Measurements from ENCODE around the gene RHOU. TPM values are rescaled to one million over a fixed set of nuclear protein-coding genes. Genes with fewer than 3 reads are reported as not detected.
"Not testable (repeated sequence)": the region's sequence is repeated elsewhere in the genome, so short reads cannot be mapped to it uniquely, and the experiment has no call there.

Gene RHOU
- 46.1 TPM for total RNA-seq

DNA sequence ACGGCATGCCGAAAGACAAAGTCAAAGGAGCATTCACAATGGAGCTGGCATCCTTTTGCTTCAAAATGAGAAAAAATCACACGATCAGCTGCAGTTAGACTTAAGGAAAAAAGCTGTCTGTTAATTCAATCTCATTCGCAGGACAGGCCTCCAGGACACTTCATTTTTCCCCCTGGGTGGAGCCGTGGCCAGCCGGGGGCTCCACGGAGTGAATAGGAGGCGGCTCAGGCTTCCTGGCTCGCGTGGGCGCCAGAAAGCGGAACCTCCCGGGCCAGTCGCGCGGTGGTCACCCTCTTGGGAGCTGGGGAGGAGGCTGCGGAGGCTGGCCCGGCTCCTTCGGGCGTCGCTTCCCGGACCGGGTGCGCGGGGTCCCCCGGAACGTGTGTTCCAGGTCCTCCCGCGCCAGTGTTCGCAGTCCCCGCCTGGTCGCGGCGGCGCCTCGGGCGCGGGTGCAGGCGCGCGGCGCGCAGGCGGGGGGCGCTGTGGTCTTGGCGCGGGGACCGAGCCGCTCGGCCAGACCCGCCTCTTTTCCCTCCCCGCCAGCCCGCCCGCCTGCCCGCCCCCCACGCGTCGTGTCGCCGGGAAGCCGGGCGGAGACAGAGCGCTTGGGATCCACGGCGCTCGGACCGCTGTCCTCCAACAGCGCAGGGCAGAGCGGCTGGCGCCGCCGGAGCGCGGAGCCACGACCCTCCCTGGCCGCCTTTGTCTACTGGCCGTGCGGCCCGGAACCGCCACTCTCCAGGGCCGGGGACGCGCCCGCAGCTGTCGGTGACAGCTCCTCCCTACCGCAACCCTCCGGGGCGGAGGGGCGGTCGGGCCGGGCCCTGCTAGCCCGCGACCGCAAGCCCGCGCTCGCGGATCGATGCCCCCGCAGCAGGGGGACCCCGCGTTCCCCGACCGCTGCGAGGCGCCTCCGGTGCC, at the start of gene RHOU:
Gene RHOU (plus strand): TSS at position 599 of the 921 bp plus-strand sequence. CDS start 264 bp downstream, at position 863.
- DNase-seq (ENCODE audit: low spot score in 2 of 2), result peak; percentile 86 to 92
- no peak for FAIRE-seq

DNA sequence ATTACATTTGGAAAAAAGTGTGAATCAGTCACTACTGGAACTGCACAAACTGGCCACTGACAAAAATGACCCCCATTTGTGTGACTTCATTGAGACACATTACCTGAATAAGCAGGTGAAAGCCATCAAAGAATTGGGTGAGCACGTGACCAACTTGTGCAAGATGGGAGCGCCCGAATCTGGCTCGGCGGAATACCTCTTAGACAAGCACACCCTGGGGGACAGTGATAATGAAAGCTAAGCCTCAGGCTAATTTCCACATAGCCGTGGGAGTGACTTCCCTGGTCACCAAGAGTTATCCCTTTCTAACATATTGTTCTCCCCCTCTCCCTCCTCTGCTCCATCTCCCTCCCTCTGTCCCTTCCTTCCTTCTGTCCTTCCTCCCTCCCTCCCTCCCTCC, 47.7 kb upstream of the RHOU start:
- FAIRE-seq, result no peak
- no peak for DNase-seq (ENCODE audit: low spot score in 2 of 2)

GRCh38 chr1:228689255-228689654, 46.0 kb upstream of the RHOU start:
- DNase-seq (ENCODE audit: low spot score in 2 of 2) (no peak), FAIRE-seq (no peak)

GRCh38 chr1:228691211-228691610, 44.1 kb upstream of the RHOU start:
- no peak for DNase-seq (ENCODE audit: low spot score in 2 of 2)
- FAIRE-seq, result no peak

GRCh38 chr1:228691926-228692325, 43.4 kb upstream of the RHOU start:
- FAIRE-seq (no peak), DNase-seq (ENCODE audit: low spot score in 2 of 2) (peak in 1 of 2 donors; percentile 34)

GRCh38 chr1:228694447-228694846, 40.8 kb upstream of the RHOU start:
- not testable (repeated sequence) for DNase-seq (ENCODE audit: low spot score in 2 of 2); FAIRE-seq

- no peak for DNase-seq (ENCODE audit: low spot score in 2 of 2)
- FAIRE-seq, result no peak
Observed at GRCh38 chr1:228695015-228695955, 40.0 kb upstream of the RHOU start.

DNA sequence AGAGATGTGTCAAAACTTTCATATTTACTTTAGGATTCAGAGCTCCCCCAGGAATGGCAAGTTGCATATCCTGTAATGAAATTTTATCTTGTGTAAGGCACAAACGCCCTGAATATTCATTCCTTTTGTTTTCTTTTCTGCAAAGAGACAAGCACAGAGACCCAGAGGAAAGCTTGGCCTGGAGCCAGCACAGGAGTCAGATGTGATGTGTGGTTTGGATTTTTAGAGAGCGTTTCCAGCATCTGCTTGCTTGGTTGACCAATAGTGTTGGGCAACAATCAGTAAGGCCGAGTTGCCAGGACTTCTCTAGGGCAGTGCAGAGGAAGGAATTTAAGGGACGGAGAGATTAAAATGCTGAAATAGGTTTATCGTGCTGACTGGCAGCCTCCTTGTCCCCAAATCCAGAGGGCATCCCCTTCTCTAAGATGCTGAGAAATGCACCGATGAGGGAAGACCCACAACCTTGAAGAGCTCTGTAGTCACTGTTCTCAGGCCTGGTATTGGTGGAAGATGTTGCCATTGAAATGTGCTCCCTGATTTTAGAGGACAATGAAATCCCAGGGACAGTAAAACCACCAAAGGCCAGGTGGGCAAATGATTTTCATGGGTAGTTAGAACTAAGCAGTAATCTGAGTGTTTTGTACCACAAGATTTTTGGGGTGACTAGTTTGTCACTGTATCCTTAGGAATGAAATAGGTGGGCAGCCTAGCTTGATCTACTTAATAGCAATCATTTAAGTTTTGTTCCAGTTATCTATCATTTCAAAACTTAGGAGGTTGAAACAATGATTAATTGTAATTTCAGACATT, 37.9 kb upstream of the RHOU start:
- DNase-seq (ENCODE audit: low spot score in 2 of 2) (no peak), FAIRE-seq (no peak)

- no peak for DNase-seq (ENCODE audit: low spot score in 2 of 2)
- FAIRE-seq, result no peak
Observed at GRCh38 chr1:228698017-228698329, 37.3 kb upstream of the RHOU start.

DNA sequence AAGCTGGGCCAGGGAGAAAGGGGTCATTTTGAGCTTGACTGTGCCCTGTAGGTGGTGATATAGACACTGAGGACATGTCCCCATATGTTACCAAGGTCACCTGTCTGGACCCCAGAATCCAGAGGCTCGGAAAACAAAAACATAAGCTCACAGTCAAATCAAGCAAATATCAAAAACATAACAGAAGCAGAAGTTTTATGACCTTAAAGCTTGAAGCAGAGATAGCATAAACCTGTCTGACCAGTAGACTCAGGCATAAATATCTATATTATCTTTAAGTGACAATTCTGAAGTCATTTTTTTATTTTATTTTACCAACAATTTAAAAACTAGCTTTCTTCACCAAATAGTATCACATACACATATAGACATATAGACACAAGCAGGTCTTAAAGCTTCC, 32.8 kb upstream of the RHOU start:
- FAIRE-seq (no peak), DNase-seq (ENCODE audit: low spot score in 2 of 2) (no peak)

- FAIRE-seq (no peak), DNase-seq (ENCODE audit: low spot score in 2 of 2) (no peak)
Observed at GRCh38 chr1:228706305-228706704, 29.0 kb upstream of the RHOU start.

- FAIRE-seq (no peak), DNase-seq (ENCODE audit: low spot score in 2 of 2) (no peak)
Observed at GRCh38 chr1:228717081-228717480, 18.2 kb upstream of the RHOU start.

DNA sequence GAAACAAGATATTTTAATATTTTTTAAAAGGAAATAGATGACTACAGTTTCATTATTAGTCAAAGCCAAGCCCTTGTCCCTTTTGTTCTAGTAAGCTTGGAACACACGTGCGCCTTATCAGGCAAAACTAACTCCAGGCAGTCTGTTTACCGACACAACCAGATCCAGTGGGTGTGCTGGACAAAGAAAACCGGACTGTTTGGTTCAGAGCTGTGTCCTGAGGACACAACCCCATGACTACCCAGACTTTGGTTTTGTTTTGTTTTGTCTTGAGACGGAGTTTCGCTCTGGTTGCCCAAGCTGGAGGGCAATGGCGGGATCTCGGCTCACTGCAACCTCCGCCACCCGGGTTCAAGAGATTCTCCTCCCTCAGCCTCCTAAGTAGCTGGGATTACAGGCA, 13.9 kb upstream of the RHOU start:
- no peak for DNase-seq (ENCODE audit: low spot score in 2 of 2)
- no peak for FAIRE-seq

DNA sequence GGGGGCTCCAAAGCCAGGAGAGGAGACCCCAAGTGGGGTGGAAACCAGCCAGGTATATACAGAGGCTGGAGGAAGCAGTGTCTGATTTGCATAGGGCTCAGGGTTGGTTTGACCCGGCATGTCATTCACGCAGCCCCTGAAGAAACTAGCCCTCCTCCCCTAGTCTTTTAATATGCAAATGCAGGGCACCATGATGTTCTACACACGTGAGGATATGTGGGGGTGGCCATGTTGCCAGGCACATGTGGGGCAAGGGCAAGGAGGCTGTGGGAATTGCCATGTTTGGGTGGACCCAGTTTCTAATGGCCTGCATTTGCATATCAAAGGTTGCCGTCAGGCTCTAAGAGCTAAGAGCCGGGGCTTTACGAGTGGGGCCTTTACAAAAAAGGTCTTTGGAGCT, 12.0 kb upstream of the RHOU start:
- FAIRE-seq, result no peak
- no peak for DNase-seq (ENCODE audit: low spot score in 2 of 2)

GRCh38 chr1:228723921-228724320, 11.4 kb upstream of the RHOU start:
- no peak for DNase-seq (ENCODE audit: low spot score in 2 of 2)
- FAIRE-seq, result no peak

- no peak for DNase-seq (ENCODE audit: low spot score in 2 of 2)
- FAIRE-seq, result no peak
Observed at GRCh38 chr1:228725178-228725577, 10.1 kb upstream of the RHOU start.

- FAIRE-seq, result no peak
Observed at GRCh38 chr1:228727681-228728171, 7.6 kb upstream of the RHOU start.

DNA sequence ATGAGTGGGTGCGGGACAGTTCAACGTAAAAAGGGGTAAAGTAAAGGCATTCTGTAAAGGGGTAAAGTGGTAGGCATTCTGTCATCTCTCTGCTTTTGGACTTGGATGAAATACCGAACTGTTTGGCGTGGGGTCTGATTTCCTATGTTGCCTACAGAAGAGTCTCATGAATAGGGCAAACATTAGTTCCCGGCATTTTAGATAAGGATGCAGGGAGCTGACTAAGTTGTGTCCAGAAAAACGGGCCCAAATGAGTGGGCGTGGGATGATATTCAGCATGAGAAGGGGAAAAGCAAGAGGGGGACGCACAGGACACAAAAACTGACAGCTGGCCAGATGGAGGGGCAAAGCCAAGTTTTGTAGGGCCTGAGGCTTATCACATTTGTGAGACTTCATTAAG, 2.9 kb upstream of the RHOU start:
- DNase-seq (ENCODE audit: low spot score in 2 of 2) (no peak), FAIRE-seq (no peak)

More at GRCh38 chr1:228727681-228728171, 7.6 kb upstream of the RHOU start:
- no peak for DNase-seq (ENCODE audit: low spot score in 2 of 2)

DNA sequence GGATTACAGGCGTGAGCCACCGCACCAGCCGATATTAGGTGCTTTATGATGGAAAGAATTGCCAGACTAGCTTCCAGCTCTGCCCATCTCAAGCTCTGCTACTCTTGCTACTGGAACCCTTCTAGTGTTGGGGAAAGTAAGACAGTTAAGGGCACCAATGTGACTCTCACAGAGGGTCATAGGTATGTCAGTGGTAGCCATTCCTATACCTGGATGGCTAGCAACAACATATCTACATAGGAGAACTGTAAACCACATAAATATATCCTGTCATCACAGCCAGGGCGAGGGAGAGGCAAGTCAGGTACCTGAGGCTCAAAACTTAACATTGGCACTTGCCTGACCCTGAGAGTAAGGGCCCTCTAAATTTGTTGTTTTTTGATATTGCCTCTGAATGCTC, 1.7 kb upstream of the RHOU start:
- FAIRE-seq, result no peak
- DNase-seq (ENCODE audit: low spot score in 2 of 2), result no peak

- DNase-seq (ENCODE audit: low spot score in 2 of 2), result peak in 1 of 2 donors; percentile 55
- no peak for FAIRE-seq
Observed at GRCh38 chr1:228735871-228736586, 750 bp downstream of the RHOU start.
